Adipocyte (in vitro differentiated cells): ENCODE measurements around the gene PLOD1.

Source experiments
- DNase-seq: peaks from one replicate; pipeline ENCODE4 v3.0.0-alpha.2; 2015; ENCODE audit warnings: low read depth
- H3K27me3 ChIP-seq: replicated peaks from 2 replicates; pipeline ENCODE4 v1.7.0; 2013; ENCODE audit warnings: mild to moderate bottlenecking, low read length, moderate library complexity; ENCODE audit not compliant: control insufficient read depth, insufficient read depth
- H3K36me3 ChIP-seq: 2 replicates; pipeline ENCODE4 v1.7.0; 2013; ENCODE audit warnings: low read length, mild to moderate bottlenecking, moderate library complexity; ENCODE audit not compliant: control insufficient read depth, insufficient read depth, severe bottlenecking
- H3K4me1 ChIP-seq: 2 replicates; pipeline ENCODE4 v1.7.0; 2013; ENCODE audit warnings: mild to moderate bottlenecking, low read length, moderate library complexity; ENCODE audit not compliant: control insufficient read depth, insufficient read depth
- H3K4me3 ChIP-seq: 2 replicates; pipeline ENCODE4 v1.7.0; 2013; ENCODE audit warnings: mild to moderate bottlenecking, low read length, moderate library complexity
- H3K9ac ChIP-seq: 2 replicates; pipeline ENCODE4 v1.7.0; 2013; ENCODE audit warnings: mild to moderate bottlenecking, low read length, moderate library complexity
- H3K9me3 ChIP-seq: 2 replicates; pipeline ENCODE4 v1.7.0; 2013; ENCODE audit warnings: mild to moderate bottlenecking, low read length, moderate library complexity; ENCODE audit not compliant: control insufficient read depth

Gene PLOD1

GRCh38 chr1:11942280-11942679 lies 7.8 kb downstream of the PLOD1 start:
- H3K4me3 ChIP-seq, result no peak overlapping the region
- H3K9me3 ChIP-seq, result peaks cover 3% of the 10 kb centered on the region
- no peaks in the 10 kb centered on the region for H3K27me3 ChIP-seq
- H3K36me3 ChIP-seq, result peaks cover 6% of the 10 kb centered on the region
- no peak overlapping the region for H3K9ac ChIP-seq
- peaks cover 12% of the 10 kb centered on the region for H3K4me1 ChIP-seq
- DNase-seq, result no peak

GRCh38 chr1:11943619-11944018 lies 9.1 kb downstream of the PLOD1 start:
- no peak for DNase-seq
- Histone ChIP-seq H3K9ac (no peak overlapping the region), H3K27me3 (no peaks in the 10 kb centered on the region), H3K36me3 (peaks cover 8% of the 10 kb centered on the region), H3K9me3 (peaks cover 3% of the 10 kb centered on the region), H3K4me1 (peaks cover 11% of the 10 kb centered on the region), H3K4me3 (no peak overlapping the region)

- peaks cover 8% of the 10 kb centered on the region for H3K36me3 ChIP-seq
- no peak for DNase-seq
- H3K9me3 ChIP-seq, result peaks cover 3% of the 10 kb centered on the region
- no peak overlapping the region for H3K4me3 ChIP-seq
- H3K4me1 ChIP-seq, result peaks cover 6% of the 10 kb centered on the region
- no peak overlapping the region for H3K9ac ChIP-seq
- no peaks in the 10 kb centered on the region for H3K27me3 ChIP-seq
Observed at GRCh38 chr1:11944358-11944931, 9.9 kb downstream of the PLOD1 start.

- Histone ChIP-seq H3K9ac (no peak overlapping the region), H3K27me3 (no peaks in the 10 kb centered on the region)
Observed at GRCh38 chr1:11946647-11947046, 12.1 kb downstream of the PLOD1 start.

GRCh38 chr1:11948822-11949458 lies 14.4 kb downstream of the PLOD1 start:
- H3K9me3 ChIP-seq, result peaks cover 3% of the 10 kb centered on the region
- H3K36me3 ChIP-seq, result peaks cover 23% of the 10 kb centered on the region
- H3K4me1 ChIP-seq, result no peaks in the 10 kb centered on the region
- no peak overlapping the region for H3K4me3 ChIP-seq
- no peak overlapping the region for H3K9ac ChIP-seq
- DNase-seq, result no peak
- no peaks in the 10 kb centered on the region for H3K27me3 ChIP-seq

More at GRCh38 chr1:11946647-11947046, 12.1 kb downstream of the PLOD1 start:
- Histone ChIP-seq H3K9me3 (peaks cover 3% of the 10 kb centered on the region), H3K4me1 (peaks cover 6% of the 10 kb centered on the region), H3K4me3 (no peak overlapping the region), H3K36me3 (peaks cover 23% of the 10 kb centered on the region)
- DNase-seq, result no peak

- no peak for DNase-seq
- Histone ChIP-seq H3K9me3 (no peaks in the 10 kb centered on the region), H3K4me3 (no peak overlapping the region), H3K9ac (no peak overlapping the region), H3K27me3 (no peaks in the 10 kb centered on the region), H3K4me1 (no peaks in the 10 kb centered on the region), H3K36me3 (peaks cover 24% of the 10 kb centered on the region)
Observed at GRCh38 chr1:11951901-11952300, 17.4 kb downstream of the PLOD1 start.

GRCh38 chr1:11952455-11953109 lies 18.1 kb downstream of the PLOD1 start:
- no peaks in the 10 kb centered on the region for H3K27me3 ChIP-seq
- no peak for DNase-seq
- H3K4me3 ChIP-seq, result no peak overlapping the region
- no peak overlapping the region for H3K9ac ChIP-seq
- H3K4me1 ChIP-seq, result no peaks in the 10 kb centered on the region
- no peaks in the 10 kb centered on the region for H3K9me3 ChIP-seq
- peaks cover 29% of the 10 kb centered on the region for H3K36me3 ChIP-seq

- Histone ChIP-seq H3K9ac (no peak overlapping the region), H3K4me3 (no peak overlapping the region), H3K9me3 (no peaks in the 10 kb centered on the region), H3K27me3 (no peaks in the 10 kb centered on the region), H3K4me1 (no peaks in the 10 kb centered on the region), H3K36me3 (peaks cover 32% of the 10 kb centered on the region)
- no peak for DNase-seq
Observed at GRCh38 chr1:11955221-11955620, 20.7 kb downstream of the PLOD1 start.

GRCh38 chr1:11957398-11957797 lies 22.9 kb downstream of the PLOD1 start:
- no peak overlapping the region for H3K9ac ChIP-seq
- H3K4me1 ChIP-seq, result peaks cover 11% of the 10 kb centered on the region
- DNase-seq, result no peak
- H3K27me3 ChIP-seq, result no peaks in the 10 kb centered on the region
- no peaks in the 10 kb centered on the region for H3K9me3 ChIP-seq
- peaks cover 29% of the 10 kb centered on the region for H3K36me3 ChIP-seq
- H3K4me3 ChIP-seq, result no peak overlapping the region

- no peak for DNase-seq
- Histone ChIP-seq H3K9ac (no peak overlapping the region), H3K9me3 (no peaks in the 10 kb centered on the region), H3K36me3 (peaks cover 29% of the 10 kb centered on the region), H3K27me3 (no peaks in the 10 kb centered on the region), H3K4me3 (no peak overlapping the region), H3K4me1 (peaks cover 11% of the 10 kb centered on the region)
Observed at GRCh38 chr1:11957897-11958296, 23.4 kb downstream of the PLOD1 start.

GRCh38 chr1:11960276-11960675 lies 25.8 kb downstream of the PLOD1 start:
- no peak for DNase-seq
- H3K27me3 ChIP-seq, result no peaks in the 10 kb centered on the region
- peaks cover 11% of the 10 kb centered on the region for H3K4me1 ChIP-seq
- H3K9me3 ChIP-seq, result no peaks in the 10 kb centered on the region
- H3K4me3 ChIP-seq, result no peak overlapping the region
- peaks cover 52% of the 10 kb centered on the region for H3K36me3 ChIP-seq
- no peak overlapping the region for H3K9ac ChIP-seq
